Natural killer cell (primary cell): ENCODE measurements around the gene BLID. TPM values are rescaled to one million over a fixed set of nuclear protein-coding genes. Genes with fewer than 3 reads are reported as not detected.

Source experiments
- ATAC-seq, 3 donors: fragments of 150-1000 bp in 2 of 3; fragments of 200-7000 bp in 1 of 3; cut with Tn5 transposase; 1 replicate in 1 of 3; 2 replicates in 2 of 3; pipeline ENCODE4 v1.10.0; 2021; ENCODE audit warnings: mild to moderate bottlenecking in 2 of 3, moderate library complexity in 2 of 3
- DNase-seq, 2 donors: peaks; one replicate each; pipeline versions ENCODE4 v3.0.0 to v3.0.0-alpha.2; 2013 to 2021; ENCODE audit warnings: mixed read lengths in 1 of 2
- H3K27ac ChIP-seq: one replicate; pipeline ENCODE4 v1.5.1; 2013; ENCODE audit warnings: mild to moderate bottlenecking, low read length
- H3K27me3 ChIP-seq: one replicate; pipeline ENCODE4 v1.6.1; 2013; ENCODE audit warnings: low read length; ENCODE audit not compliant: control insufficient read depth, insufficient read depth
- H3K36me3 ChIP-seq: one replicate; pipeline ENCODE4 v1.6.1; 2013; ENCODE audit warnings: low read length; ENCODE audit not compliant: control insufficient read depth, insufficient read depth
- H3K4me1 ChIP-seq: one replicate; pipeline ENCODE4 v1.6.1; 2013; ENCODE audit warnings: low read length; ENCODE audit not compliant: control insufficient read depth, insufficient read depth
- H3K4me3 ChIP-seq: one replicate; pipeline ENCODE4 v1.5.1; 2013; ENCODE audit warnings: low read length
- H3K9me3 ChIP-seq: one replicate; pipeline ENCODE4 v1.6.1; 2013; ENCODE audit warnings: low read length; ENCODE audit not compliant: control insufficient read depth, insufficient read depth
- H3K27ac Mint-ChIP-seq, 2 donors: one replicate each; pipeline ENCODE4 v1.8.0; 2022; ENCODE audit warnings: mild to moderate bottlenecking in 2 of 2, mixed read lengths in 2 of 2, moderate library complexity in 1 of 2
- H3K27me3 Mint-ChIP-seq, 2 donors: one replicate each; pipeline ENCODE4 v1.8.0; 2022; ENCODE audit warnings: low read depth in 2 of 2, mixed read lengths in 2 of 2
- H3K36me3 Mint-ChIP-seq: one replicate; pipeline ENCODE4 v1.8.0; 2022; ENCODE audit warnings: mixed read lengths
- H3K4me1 Mint-ChIP-seq, 2 donors: one replicate each; pipeline ENCODE4 v1.8.0; 2022; ENCODE audit warnings: mixed read lengths in 2 of 2
- H3K4me3 Mint-ChIP-seq: one replicate; pipeline ENCODE4 v1.8.0; 2022; ENCODE audit warnings: mild to moderate bottlenecking, moderate library complexity, mixed read lengths
- H3K9me3 Mint-ChIP-seq, 2 donors: one replicate each; pipeline ENCODE4 v1.8.0; 2022; ENCODE audit warnings: mixed read lengths in 2 of 2
- CTCF ChIP-seq: fragments of 200-600 bp; IDR thresholded peaks from one replicate; pipeline ENCODE4 v1.8.0; 2022; ENCODE audit warnings: antibody characterized with exemption
- WGBS: methylation state at CpG from one replicate; pipeline ENCODE4 v1.1.7; 2013; ENCODE audit warnings: missing lambda C conversion rate; ENCODE audit not compliant: insufficient coverage; 5-methylcytosine and 5-hydroxymethylcytosine counted together
- intact Hi-C: fragments of 100-400 bp; cut with micrococcal nuclease; formaldehyde crosslinking; loops from one replicate; pipeline ENCODE4 v1.14.2; 2022
- total RNA-seq, 4 donors: library from RNA; stranded (reverse); fragments of 120-200 nt in 1 of 4; gene quantifications; one replicate each; pipeline versions ENCODE4 v1.2.3 to v1.2.4, GENCODE V29; 2013 to 2022

The BLID gene
- total RNA-seq, 3 donors from 2014 or later (not counting 1 experiment from before 2014, with no cell fraction given): not detected

- 71% methylated on average over 4 of the region's 4 CpGs for WGBS
- no peaks in the 10 kb centered on the region for H3K36me3 ChIP-seq
- H3K27me3 ChIP-seq: no peaks in the 10 kb centered on the region
- TF ChIP-seq CTCF: no peak
- no peak overlapping the region for H3K4me3 ChIP-seq
- no peaks in the 10 kb centered on the region for H3K4me1 ChIP-seq
- Mint-ChIP-seq H3K9me3 (peaks cover 0 to 2% of the 10 kb centered on the region in 2 donors), H3K4me1 (no peaks in the 10 kb centered on the region), H3K4me3 (no peak overlapping the region), H3K36me3 (no peaks in the 10 kb centered on the region), H3K27me3 (peaks cover 8 to 20% of the 10 kb centered on the region in 2 donors), H3K27ac (no peak overlapping the region)
- DNase-seq (no peak), ATAC-seq (no peak)
- intact Hi-C loops: no loop called here
- H3K9me3 ChIP-seq: no peaks in the 10 kb centered on the region
- no peak overlapping the region for H3K27ac ChIP-seq
Observed at GRCh38 chr11:122126024-122126688, 10.1 kb upstream of the BLID start.

GRCh38 chr11:122123263-122123929 lies 7.4 kb upstream of the BLID start:
- TF ChIP-seq CTCF: no peak
- no peak for ATAC-seq

GRCh38 chr11:122122179-122122578 lies 6.2 kb upstream of the BLID start:
- no peaks in the 10 kb centered on the region for H3K9me3 ChIP-seq
- H3K4me3 ChIP-seq: no peak overlapping the region
- no peaks in the 10 kb centered on the region for H3K36me3 Mint-ChIP-seq
- no peak overlapping the region for H3K4me3 Mint-ChIP-seq
- no peaks in the 10 kb centered on the region for H3K4me1 Mint-ChIP-seq
- H3K27ac ChIP-seq: no peak overlapping the region
- no peak for TF ChIP-seq CTCF
- H3K4me1 ChIP-seq: no peaks in the 10 kb centered on the region
- no peaks in the 10 kb centered on the region for H3K27me3 ChIP-seq
- 94% methylated on average over 2 of the region's 2 CpGs for WGBS
- intact Hi-C loops: no loop called here
- peaks cover 7 to 14% of the 10 kb centered on the region in 2 donors for H3K27me3 Mint-ChIP-seq
- DNase-seq: no peak
- no peak for ATAC-seq
- no peaks in the 10 kb centered on the region for H3K36me3 ChIP-seq
- H3K9me3 Mint-ChIP-seq: peaks cover 0 to 2% of the 10 kb centered on the region in 2 donors
- H3K27ac Mint-ChIP-seq: no peak overlapping the region

More at GRCh38 chr11:122123263-122123929, 7.4 kb upstream of the BLID start:
- no peaks in the 10 kb centered on the region for H3K4me1 Mint-ChIP-seq
- no peak overlapping the region for H3K4me3 Mint-ChIP-seq
- H3K36me3 Mint-ChIP-seq: no peaks in the 10 kb centered on the region
- Histone ChIP-seq H3K4me3 (no peak overlapping the region), H3K9me3 (no peaks in the 10 kb centered on the region), H3K4me1 (no peaks in the 10 kb centered on the region), H3K27me3 (no peaks in the 10 kb centered on the region), H3K27ac (no peak overlapping the region), H3K36me3 (no peaks in the 10 kb centered on the region)
- intact Hi-C loops: no loop called here
- peaks cover 9 to 19% of the 10 kb centered on the region in 2 donors for H3K27me3 Mint-ChIP-seq
- no peak for DNase-seq
- H3K27ac Mint-ChIP-seq: no peak overlapping the region
- peaks cover 0 to 2% of the 10 kb centered on the region in 2 donors for H3K9me3 Mint-ChIP-seq
- 87% methylated on average over 2 of the region's 3 CpGs for WGBS
